CD4-positive, alpha-beta T cell (primary cell): ENCODE results near the gene NAV2. TPM values are rescaled to one million over a fixed set of nuclear protein-coding genes. Genes with fewer than 3 reads are reported as not detected.

Experiments
- ATAC-seq: fragments of 200-7000 bp; cut with Tn5 transposase; one replicate; pipeline ENCODE4 v1.10.0; 2022; ENCODE audit warnings: mild to moderate bottlenecking; ENCODE audit not compliant: poor library complexity
- CTCF ChIA-PET: fragments of 350-600 bp; sonication (Branson Sonifier 250); formaldehyde crosslinking; loops from one replicate; lab custom pipeline; 2021; ENCODE audit warnings: antibody characterized with exemption, inconsistent platforms; lab: Charles Lee
- POLR2A ChIA-PET: fragments of 350-600 bp; sonication (Branson Sonifier 250); formaldehyde crosslinking; loops from one replicate; lab custom pipeline; 2021; ENCODE audit warnings: antibody characterized with exemption, inconsistent platforms; lab: Charles Lee
- DNase-seq, 14 experiments: peaks; one replicate each; pipeline ENCODE4 v3.0.0-alpha.2; 2013 to 2020; ENCODE audit warnings: mixed read lengths in 2 of 14
- H3K27ac ChIP-seq, 2 donors: one replicate each; pipeline versions ENCODE4 v1.5.1 to v1.7.0; 2013; ENCODE audit warnings: low read length in 2 of 2, low read depth in 1 of 2, mild to moderate bottlenecking in 1 of 2
- H3K27me3 ChIP-seq, 2 experiments: 1 replicate in 1 of 2; 2 replicates in 1 of 2; pipeline versions ENCODE4 v1.6.1 to v1.7.0; 2013; ENCODE audit warnings: low read length in 2 of 2, control low read depth in 1 of 2, mild to moderate bottlenecking in 1 of 2, moderate library complexity in 1 of 2; ENCODE audit not compliant: insufficient read depth in 2 of 2, control insufficient read depth in 1 of 2
- H3K36me3 ChIP-seq: one replicate; pipeline ENCODE4 v1.6.1; 2013; ENCODE audit warnings: low read length, control low read depth; ENCODE audit not compliant: insufficient read depth
- H3K4me1 ChIP-seq: one replicate; pipeline ENCODE4 v1.6.1; 2013; ENCODE audit warnings: low read length, control low read depth; ENCODE audit not compliant: insufficient read depth
- H3K4me3 ChIP-seq: one replicate; pipeline ENCODE4 v1.5.1; 2013; ENCODE audit warnings: mild to moderate bottlenecking, low read length, moderate library complexity
- H3K9me3 ChIP-seq, 2 experiments: 1 replicate in 1 of 2; 2 replicates in 1 of 2; pipeline versions ENCODE4 v1.6.1 to v1.7.0; 2013; ENCODE audit warnings: low read length in 2 of 2, mild to moderate bottlenecking in 2 of 2, control low read depth in 1 of 2, moderate library complexity in 1 of 2; ENCODE audit not compliant: control insufficient read depth in 1 of 2, insufficient read depth in 1 of 2
- H3K27ac Mint-ChIP-seq: one replicate; pipeline ENCODE4 v1.8.0; 2020; ENCODE audit warnings: mixed read lengths
- H3K27me3 Mint-ChIP-seq: one replicate; pipeline ENCODE4 v1.8.0; 2021; ENCODE audit warnings: mixed read lengths
- H3K36me3 Mint-ChIP-seq: one replicate; pipeline ENCODE4 v1.8.0; 2021; ENCODE audit warnings: low read depth, mixed read lengths
- H3K4me1 Mint-ChIP-seq: one replicate; pipeline ENCODE4 v1.8.0; 2021; ENCODE audit warnings: low read depth, mixed read lengths
- H3K4me3 Mint-ChIP-seq: one replicate; pipeline ENCODE4 v1.8.0; 2020; ENCODE audit warnings: mild to moderate bottlenecking, mixed read lengths
- H3K9me3 Mint-ChIP-seq: one replicate; pipeline ENCODE4 v1.8.0; 2020; ENCODE audit warnings: mixed read lengths
- CTCF ChIP-seq: fragments of 200-600 bp; IDR thresholded peaks from one replicate; pipeline ENCODE4 v1.8.0; 2022; ENCODE audit warnings: antibody characterized with exemption, mild to moderate bottlenecking
- intact Hi-C, 2 experiments: fragments of 100-400 bp; cut with DNase I in 1 of 2; cut with micrococcal nuclease in 1 of 2; formaldehyde crosslinking; loops; one replicate each; pipeline versions ENCODE4 v1.15.1 to v1.9.0; 2023 to 2025; cut with DNase I, micrococcal nuclease
- total RNA-seq, 174 experiments: library from RNA in 2 of 174; stranded (reverse) in 2 of 174; gene quantifications; one replicate each; pipeline ENCODE4 v1.2.3 and lab custom pipeline; 2021 to 2026

NAV2 gene
- total RNA-seq, 2 experiments from 2014 or later: 0.55 to 0.64 TPM

GRCh38 chr11:19952116-19952605 lies 239.5 kb downstream of the NAV2 start:
- no peaks in the 10 kb centered on the region for H3K9me3 Mint-ChIP-seq
- no peak for DNase-seq
- no peak for TF ChIP-seq CTCF
- Histone ChIP-seq H3K9me3 (no peaks in the 10 kb centered on the region), H3K27ac (no peak overlapping the region), H3K4me1 (no peaks in the 10 kb centered on the region), H3K27me3 (peaks cover 0 to 2% of the 10 kb centered on the region in 2 experiments), H3K36me3 (no peaks in the 10 kb centered on the region), H3K4me3 (no peak overlapping the region)
- ATAC-seq: no peak
- H3K27ac Mint-ChIP-seq: no peak overlapping the region
- no peaks in the 10 kb centered on the region for H3K36me3 Mint-ChIP-seq
- H3K27me3 Mint-ChIP-seq: peaks cover 34% of the 10 kb centered on the region
- H3K4me1 Mint-ChIP-seq: peaks cover 9% of the 10 kb centered on the region
- ChIA-PET CTCF (interaction anchor here (0.6 kb wide), 1 partner anchor 40 kb away, joined by 3 read pairs; no protein-coding TSS in a partner anchor), POLR2A (interaction anchor here (0.6 kb wide), 1 partner anchor 59 kb away, joined by 3 read pairs; no protein-coding TSS in a partner anchor)
- intact Hi-C loops: loop anchor here (5.0 kb wide), 3 partner anchors 155 to 175 kb away; no protein-coding TSS in a partner anchor
- no peak overlapping the region for H3K4me3 Mint-ChIP-seq

- H3K27me3 Mint-ChIP-seq: peaks cover 34% of the 10 kb centered on the region
- DNase-seq (no peak), ATAC-seq (no peak)
- no peak overlapping the region for H3K4me3 Mint-ChIP-seq
- no peaks in the 10 kb centered on the region for H3K9me3 Mint-ChIP-seq
- Histone ChIP-seq H3K36me3 (no peaks in the 10 kb centered on the region), H3K4me3 (no peak overlapping the region), H3K4me1 (no peaks in the 10 kb centered on the region), H3K27ac (no peak overlapping the region), H3K27me3 (peaks cover 0 to 4% of the 10 kb centered on the region in 2 experiments), H3K9me3 (no peaks in the 10 kb centered on the region)
- H3K36me3 Mint-ChIP-seq: no peaks in the 10 kb centered on the region
- no peak overlapping the region for H3K27ac Mint-ChIP-seq
- TF ChIP-seq CTCF: no peak
- intact Hi-C loops: loop anchor here (5.0 kb wide), 3 partner anchors 154 to 174 kb away; no protein-coding TSS in a partner anchor
- peaks cover 9% of the 10 kb centered on the region for H3K4me1 Mint-ChIP-seq
- POLR2A ChIA-PET: no interaction called here
- CTCF ChIA-PET: interaction anchor here (0.6 kb wide), 1 partner anchor 40 kb away, joined by 3 read pairs; no protein-coding TSS in a partner anchor
Measured at GRCh38 chr11:19952911-19953310, 240.3 kb downstream of the NAV2 start.

GRCh38 chr11:19953336-19953735 lies 240.7 kb downstream of the NAV2 start:
- intact Hi-C loops: loop anchor here (5.0 kb wide), 3 partner anchors 154 to 174 kb away; no protein-coding TSS in a partner anchor
- no peaks in the 10 kb centered on the region for H3K9me3 Mint-ChIP-seq
- Histone ChIP-seq H3K4me1 (no peaks in the 10 kb centered on the region), H3K9me3 (no peaks in the 10 kb centered on the region), H3K27me3 (peaks cover 0 to 4% of the 10 kb centered on the region in 2 experiments), H3K36me3 (no peaks in the 10 kb centered on the region), H3K27ac (no peak overlapping the region), H3K4me3 (no peak overlapping the region)
- DNase-seq: no peak
- peaks cover 9% of the 10 kb centered on the region for H3K4me1 Mint-ChIP-seq
- H3K27ac Mint-ChIP-seq: no peak overlapping the region
- H3K4me3 Mint-ChIP-seq: no peak overlapping the region
- no peak for TF ChIP-seq CTCF
- no peak for ATAC-seq
- ChIA-PET POLR2A (no interaction called here), CTCF (no interaction called here)
- no peaks in the 10 kb centered on the region for H3K36me3 Mint-ChIP-seq
- peaks cover 34% of the 10 kb centered on the region for H3K27me3 Mint-ChIP-seq
